A549 (cell line): ENCODE data around the gene LLCFC1.

Source experiments
- EP300 ChIP-seq, 2 experiments: fragments of >200 bp; sonication (Bioruptor Twin); formaldehyde crosslinking; IDR thresholded peaks; 2 replicates in 1 of 2; 3 replicates in 1 of 2; pipeline ENCODE4 v1.6.1; 2016 to 2017
- NR3C1 ChIP-seq: fragments of >200 bp; sonication (Bioruptor Twin); formaldehyde crosslinking; IDR thresholded peaks from 3 replicates; pipeline ENCODE4 v1.6.1; 2017
- RAD21 ChIP-seq, 2 experiments: fragments of >200 bp in 1 of 2; sonication (Bioruptor Twin) in 1 of 2; formaldehyde crosslinking in 1 of 2; IDR thresholded peaks in 1 of 2; conservative IDR thresholded peaks in 1 of 2; 2 replicates in 1 of 2; 3 replicates in 1 of 2; pipeline ENCODE4 v1.6.1; 2012 to 2018; ENCODE audit warnings: inconsistent platforms in 1 of 2
- RCOR1 ChIP-seq: fragments of 150-350 bp; IDR thresholded peaks from 2 replicates; pipeline ENCODE4 v1.6.1; 2014; ENCODE audit warnings: antibody characterized with exemption, low read length, low read depth
- TF ChIP-seq, protein P1 (sequence below): fragments of >200 bp; sonication (Bioruptor Twin); formaldehyde crosslinking; IDR thresholded peaks from 3 replicates; pipeline ENCODE4 v1.6.1; 2016
- TF ChIP-seq, protein P2 (sequence below): fragments of >200 bp; sonication (Bioruptor Twin); formaldehyde crosslinking; IDR thresholded peaks from 3 replicates; pipeline ENCODE4 v1.5.1; 2016

- TF ChIP-seq EP300 (IDR thresholded peaks at IDR 0.05) (no peak), NR3C1 (no peak), RCOR1 (no peak), RAD21 (conservative IDR thresholded peaks at IDR 0.05 in 1 of 2, IDR thresholded peaks at IDR 0.05 in 1 of 2) (no peak)
- TF ChIP-seq, protein P1, sequence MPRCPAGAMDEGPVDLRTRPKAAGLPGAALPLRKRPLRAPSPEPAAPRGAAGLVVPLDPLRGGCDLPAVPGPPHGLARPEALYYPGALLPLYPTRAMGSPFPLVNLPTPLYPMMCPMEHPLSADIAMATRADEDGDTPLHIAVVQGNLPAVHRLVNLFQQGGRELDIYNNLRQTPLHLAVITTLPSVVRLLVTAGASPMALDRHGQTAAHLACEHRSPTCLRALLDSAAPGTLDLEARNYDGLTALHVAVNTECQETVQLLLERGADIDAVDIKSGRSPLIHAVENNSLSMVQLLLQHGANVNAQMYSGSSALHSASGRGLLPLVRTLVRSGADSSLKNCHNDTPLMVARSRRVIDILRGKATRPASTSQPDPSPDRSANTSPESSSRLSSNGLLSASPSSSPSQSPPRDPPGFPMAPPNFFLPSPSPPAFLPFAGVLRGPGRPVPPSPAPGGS = no peak
- TF ChIP-seq, protein P2, sequence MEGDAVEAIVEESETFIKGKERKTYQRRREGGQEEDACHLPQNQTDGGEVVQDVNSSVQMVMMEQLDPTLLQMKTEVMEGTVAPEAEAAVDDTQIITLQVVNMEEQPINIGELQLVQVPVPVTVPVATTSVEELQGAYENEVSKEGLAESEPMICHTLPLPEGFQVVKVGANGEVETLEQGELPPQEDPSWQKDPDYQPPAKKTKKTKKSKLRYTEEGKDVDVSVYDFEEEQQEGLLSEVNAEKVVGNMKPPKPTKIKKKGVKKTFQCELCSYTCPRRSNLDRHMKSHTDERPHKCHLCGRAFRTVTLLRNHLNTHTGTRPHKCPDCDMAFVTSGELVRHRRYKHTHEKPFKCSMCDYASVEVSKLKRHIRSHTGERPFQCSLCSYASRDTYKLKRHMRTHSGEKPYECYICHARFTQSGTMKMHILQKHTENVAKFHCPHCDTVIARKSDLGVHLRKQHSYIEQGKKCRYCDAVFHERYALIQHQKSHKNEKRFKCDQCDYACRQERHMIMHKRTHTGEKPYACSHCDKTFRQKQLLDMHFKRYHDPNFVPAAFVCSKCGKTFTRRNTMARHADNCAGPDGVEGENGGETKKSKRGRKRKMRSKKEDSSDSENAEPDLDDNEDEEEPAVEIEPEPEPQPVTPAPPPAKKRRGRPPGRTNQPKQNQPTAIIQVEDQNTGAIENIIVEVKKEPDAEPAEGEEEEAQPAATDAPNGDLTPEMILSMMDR = no peak
These were observed 25.2 kb upstream of the LLCFC1 start for GRCh38 chr7:142914121-142914520.
